ENCODE results near the gene SMURF1.
"Not testable (repeated sequence)": the region's sequence is repeated elsewhere in the genome, so short reads cannot be mapped to it uniquely, and the experiment has no call there.

SMURF1 gene

GRCh38 chr7:99121496-99122021 is 22.3 kb downstream of the SMURF1 start:
- DNase-seq = no peak

GRCh38 chr7:99120916-99121315 is 23.0 kb downstream of the SMURF1 start:
- DNase-seq = no peak

- no peak for DNase-seq
Observed at GRCh38 chr7:99120501-99120900, 23.4 kb downstream of the SMURF1 start.

GRCh38 chr7:99118077-99118476 is 25.8 kb downstream of the SMURF1 start:
- DNase-seq = no peak

GRCh38 chr7:99116144-99116543 is 27.8 kb downstream of the SMURF1 start:
- DNase-seq = no peak

GRCh38 chr7:99115379-99115778 is 28.5 kb downstream of the SMURF1 start:
- no peak for DNase-seq

GRCh38 chr7:99112979-99113378 is 30.9 kb downstream of the SMURF1 start:
- no peak for DNase-seq

- DNase-seq = no peak
Observed at GRCh38 chr7:99112097-99112496, 31.8 kb downstream of the SMURF1 start.

- DNase-seq = no peak
Observed at GRCh38 chr7:99111591-99111990, 32.3 kb downstream of the SMURF1 start.

GRCh38 chr7:99109108-99110051 is 34.5 kb downstream of the SMURF1 start:
- DNase-seq = peak in 8 of 56 donors; percentile 15 to 47 (median 18)

GRCh38 chr7:99108613-99109012 is 35.3 kb downstream of the SMURF1 start:
- DNase-seq = no peak

- DNase-seq = no peak
Observed at GRCh38 chr7:99106821-99107241, 37.1 kb downstream of the SMURF1 start.

GRCh38 chr7:99106411-99106810 is 37.5 kb downstream of the SMURF1 start:
- DNase-seq = no peak

GRCh38 chr7:99105756-99106155 is 38.2 kb downstream of the SMURF1 start:
- no peak for DNase-seq

GRCh38 chr7:99104631-99105030 is 39.3 kb downstream of the SMURF1 start:
- no peak for DNase-seq

GRCh38 chr7:99103836-99104235 is 40.1 kb downstream of the SMURF1 start:
- DNase-seq = not testable (repeated sequence)

- DNase-seq = no peak
Observed at GRCh38 chr7:99102809-99103690, 40.9 kb downstream of the SMURF1 start.

- no peak for DNase-seq
Observed at GRCh38 chr7:99102361-99102760, 41.5 kb downstream of the SMURF1 start.

GRCh38 chr7:99101516-99101915 is 42.4 kb downstream of the SMURF1 start:
- not testable (repeated sequence) for DNase-seq

- DNase-seq = no peak
Observed at GRCh38 chr7:99099499-99100077, 44.3 kb downstream of the SMURF1 start.

- no peak for DNase-seq
Observed at GRCh38 chr7:99098824-99099498, 44.9 kb downstream of the SMURF1 start.
